Left renal pelvis (tissue), 4 donors: ENCODE measurements around the gene LTA4H. TPM values are rescaled to one million over a fixed set of nuclear protein-coding genes. Genes with fewer than 3 reads are reported as not detected.

Experiments
- DNase-seq, 4 donors: peaks; one replicate each; pipeline ENCODE4 v3.0.0-alpha.2; 2013; ENCODE audit warnings: low read depth in 4 of 4, low spot score in 3 of 4
- polyA plus RNA-seq, 4 donors: library from polyadenylated mRNA; unstranded; fragments of 120-200 nt; gene quantifications; one replicate each; pipeline ENCODE4 v1.2.1, GENCODE V29; 2013; ENCODE audit not compliant: insufficient read length in 4 of 4

Gene LTA4H
- polyA plus RNA-seq, 4 donors = 97.6 to 144 (median 133) TPM

DNA sequence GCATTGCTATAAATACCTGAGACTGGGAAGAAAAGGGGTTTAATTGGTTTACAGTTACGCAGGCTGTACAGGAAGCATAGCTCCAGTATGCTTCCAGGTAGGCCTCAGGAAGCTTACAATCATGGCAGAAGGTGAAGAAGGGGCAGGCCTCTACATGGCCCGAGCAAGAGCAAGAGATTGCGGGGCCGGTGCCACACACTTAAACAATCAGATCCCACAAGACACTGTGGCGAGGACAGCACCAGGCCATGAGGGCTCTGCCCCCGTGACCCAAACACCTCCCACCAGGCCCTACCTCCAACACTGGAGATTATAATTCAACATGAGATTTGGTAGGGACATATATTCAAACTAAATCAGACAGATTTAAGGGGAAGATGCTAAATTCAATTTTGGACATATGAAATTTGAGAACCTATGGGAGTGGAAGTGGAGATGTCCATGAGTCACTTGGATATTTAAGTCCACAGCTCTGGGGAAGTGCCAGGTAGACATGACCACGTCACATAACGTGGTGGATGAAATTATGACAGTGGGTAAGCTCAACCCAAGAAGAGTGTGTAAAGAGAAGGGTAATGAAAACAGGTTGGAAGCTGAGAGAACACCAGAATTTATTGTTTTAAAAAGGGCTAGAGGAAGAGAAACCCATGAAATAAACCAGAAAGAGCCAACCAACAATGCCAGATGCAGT is 1.5 kb upstream of the LTA4H start:
- no peak for DNase-seq

DNA sequence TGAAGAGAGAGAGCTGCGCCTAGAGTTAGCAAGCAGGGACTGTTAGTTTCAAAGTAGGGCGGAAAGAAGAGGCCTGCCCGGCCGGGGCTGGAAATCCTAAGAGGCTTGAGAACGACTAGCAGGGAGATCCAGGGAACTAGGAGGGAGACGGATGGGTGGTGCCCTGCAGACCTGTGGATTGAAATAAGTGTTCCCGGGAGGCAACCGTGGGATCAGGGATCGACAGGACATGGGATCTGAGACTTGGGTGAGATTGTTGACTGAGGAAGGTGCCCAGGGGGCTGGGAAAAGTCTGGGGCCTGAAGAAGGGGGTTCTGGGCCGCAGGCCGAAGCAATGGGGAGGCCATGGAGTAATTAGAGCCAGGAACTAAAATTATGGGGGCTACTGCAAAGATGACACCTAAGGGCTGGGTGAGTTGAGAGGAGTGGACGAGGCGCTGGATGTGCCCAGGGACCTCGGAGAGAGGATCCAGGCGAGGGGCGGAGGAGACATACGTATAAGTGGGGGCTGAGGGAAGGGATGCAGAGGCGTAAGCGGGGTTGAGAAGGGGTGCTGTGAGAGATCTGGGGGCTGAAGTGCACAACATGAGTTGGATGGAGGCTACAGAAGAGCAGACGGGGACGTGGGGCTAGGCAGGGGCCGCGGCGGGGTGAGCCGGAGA is 635 bp downstream of the LTA4H start:
- peak in 1 of 4 donors; percentile 51 for DNase-seq

DNA sequence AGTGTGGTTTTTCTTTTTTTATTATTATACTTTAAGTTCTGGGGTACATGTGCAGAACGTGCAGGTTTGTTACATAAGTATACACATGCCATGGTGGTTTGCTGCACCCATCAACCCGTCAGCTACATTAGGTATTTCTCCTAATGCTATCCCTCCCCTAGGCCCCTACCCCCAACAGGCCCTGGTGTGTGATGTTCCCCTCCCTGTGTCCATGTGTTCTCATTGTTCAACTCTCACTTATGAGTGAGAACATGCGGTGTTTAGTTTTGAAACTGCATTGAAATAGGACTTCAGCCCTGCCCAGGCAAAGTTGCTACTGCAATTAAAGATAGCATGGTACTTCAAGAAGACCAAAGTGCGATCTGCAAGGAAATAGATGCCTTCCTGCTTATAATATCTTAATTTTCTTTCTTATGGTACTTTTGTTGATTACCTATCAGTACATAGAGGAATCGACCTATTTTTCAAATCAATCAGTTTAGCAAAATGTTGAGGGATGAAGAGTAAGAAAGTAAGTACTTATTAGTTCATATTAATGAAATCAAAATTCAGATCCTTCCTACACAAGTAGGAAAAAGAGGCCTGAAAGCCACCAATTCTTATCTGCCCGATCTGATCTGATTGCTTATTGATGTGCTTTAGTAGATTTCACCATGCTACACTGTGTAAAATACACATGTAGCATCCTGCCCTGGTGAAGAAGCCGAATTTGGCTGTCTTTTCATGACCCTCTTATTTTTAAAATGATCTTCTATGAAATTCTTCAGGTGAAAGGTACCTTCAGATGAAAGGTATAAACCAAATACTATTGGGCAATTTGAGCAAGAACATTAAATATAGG is 1.6 kb downstream of the LTA4H start:
- no peak for DNase-seq

DNA sequence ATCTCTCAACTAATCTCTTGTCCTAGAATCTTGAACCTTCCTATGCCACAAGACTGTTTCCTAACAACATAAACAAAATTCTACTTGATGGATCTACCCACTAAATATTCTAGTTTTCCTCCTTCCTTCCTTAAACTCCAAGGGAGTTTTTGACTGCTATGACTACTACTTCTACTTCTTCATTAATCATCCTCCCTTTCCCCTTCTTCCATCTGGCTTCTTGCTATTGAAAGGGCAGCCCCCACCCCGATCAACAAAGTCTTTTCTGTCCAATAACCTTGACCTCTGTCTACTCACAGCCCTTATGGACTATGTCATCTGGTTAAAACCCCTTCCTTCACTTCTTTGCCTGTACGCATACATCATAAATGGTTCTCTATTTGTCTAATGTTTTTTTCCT is 5.6 kb downstream of the LTA4H start:
- no peak for DNase-seq

DNA sequence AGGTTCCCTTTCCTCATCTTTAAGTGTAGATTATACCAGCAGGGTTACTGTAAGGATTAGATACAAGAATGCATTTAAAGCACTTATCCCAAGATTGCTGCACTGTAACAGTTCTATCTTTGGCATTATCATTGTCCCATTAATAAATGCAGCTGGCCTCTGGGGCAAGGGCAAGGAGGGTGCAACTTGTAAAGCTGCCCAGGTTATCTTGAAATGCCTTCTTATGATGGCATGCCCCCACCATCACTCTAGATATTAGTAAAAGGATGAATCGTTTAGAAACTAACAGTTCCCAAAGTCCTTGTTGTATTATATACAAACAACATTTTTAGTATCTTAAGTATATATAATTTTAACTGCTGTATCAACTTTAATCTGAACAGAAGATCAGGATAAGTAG is 6.8 kb downstream of the LTA4H start:
- DNase-seq = no peak

DNA sequence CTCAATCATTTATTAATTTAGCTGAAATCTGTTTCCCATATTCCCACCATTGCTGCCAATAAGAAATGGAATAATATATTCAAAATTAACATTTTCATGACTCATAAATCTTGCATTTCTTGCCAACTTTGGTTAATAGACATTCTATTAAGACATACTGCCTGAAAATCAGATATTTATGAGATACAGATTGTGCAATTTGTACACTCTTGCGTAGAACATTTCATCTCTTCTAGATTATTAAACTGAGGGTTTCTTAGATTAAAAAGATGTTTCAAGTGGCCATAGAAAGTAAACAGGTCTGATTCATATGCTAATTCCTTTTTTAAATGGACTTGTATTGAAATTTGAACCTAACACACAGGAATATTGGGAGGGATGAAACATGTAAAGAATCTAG is 9.1 kb downstream of the LTA4H start:
- no peak for DNase-seq

DNA sequence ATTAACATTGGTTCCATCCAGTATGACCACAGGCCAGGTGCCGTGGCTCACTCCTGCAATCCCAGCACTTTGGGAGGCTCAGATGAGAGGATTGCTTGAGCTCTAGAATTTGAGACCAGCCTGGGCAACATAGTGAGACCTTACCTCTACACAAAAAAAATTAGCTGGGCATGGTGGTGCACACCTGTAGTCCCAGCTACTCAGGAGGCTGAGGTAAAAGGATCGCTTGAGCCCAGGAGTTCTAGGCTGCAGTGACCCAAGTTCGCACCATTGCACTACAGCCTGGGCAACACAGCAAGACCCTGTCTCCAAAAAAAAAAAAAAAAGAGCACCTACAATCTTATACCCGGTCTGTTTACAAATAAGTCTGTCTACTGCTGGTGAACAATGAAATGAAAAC is 9.9 kb downstream of the LTA4H start:
- no peak for DNase-seq

DNA sequence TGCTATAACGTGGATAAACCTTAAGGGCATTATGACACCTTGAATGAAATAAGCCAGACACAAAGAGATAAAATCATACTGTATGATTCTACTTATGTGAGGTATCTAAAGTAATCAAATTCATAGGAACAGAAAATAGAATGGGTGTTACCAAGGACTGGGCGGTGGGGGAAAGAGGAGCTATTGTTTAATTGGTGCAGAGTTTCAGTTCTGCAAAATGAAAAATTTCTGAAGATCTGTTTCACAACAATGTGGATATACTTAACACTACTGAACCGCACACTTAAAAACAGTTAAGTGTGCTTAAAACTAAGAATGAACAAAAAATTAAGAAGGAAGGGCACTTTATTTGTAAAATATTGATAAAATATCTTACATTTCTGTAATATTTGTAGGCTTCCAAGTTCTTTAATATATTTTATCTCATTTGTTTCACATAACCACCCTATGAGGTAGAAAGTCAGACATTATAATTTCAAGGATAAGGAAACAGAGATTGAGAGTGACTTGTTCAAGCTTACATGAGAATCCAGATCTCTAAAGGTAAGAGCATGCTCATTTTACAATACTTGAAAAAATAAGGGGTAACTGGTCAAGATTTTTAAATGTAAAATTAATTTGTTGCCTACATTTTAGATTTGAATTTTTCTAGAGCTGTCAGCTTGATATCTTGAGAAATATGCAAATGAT is 14.9 kb downstream of the LTA4H start:
- no peak for DNase-seq

DNA sequence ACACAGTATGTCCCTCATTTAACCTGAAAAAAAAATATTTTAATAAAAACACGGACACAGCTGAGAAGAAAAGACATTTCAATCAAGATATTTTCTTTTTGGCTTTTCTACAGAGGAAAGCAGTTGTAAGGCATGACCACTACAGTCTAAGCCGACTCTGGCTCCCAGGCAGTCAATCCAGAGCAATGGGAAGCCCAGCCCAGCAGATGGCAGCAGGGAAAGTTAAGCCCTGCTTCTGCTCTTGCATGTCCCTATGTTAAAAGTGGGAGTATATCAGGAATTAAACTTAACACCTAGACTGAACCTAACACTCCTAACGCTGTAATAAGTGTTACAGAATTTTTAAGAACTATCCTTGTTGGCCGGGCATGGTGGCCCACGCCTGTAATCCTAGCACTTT is 19.7 kb downstream of the LTA4H start:
- no peak for DNase-seq

DNA sequence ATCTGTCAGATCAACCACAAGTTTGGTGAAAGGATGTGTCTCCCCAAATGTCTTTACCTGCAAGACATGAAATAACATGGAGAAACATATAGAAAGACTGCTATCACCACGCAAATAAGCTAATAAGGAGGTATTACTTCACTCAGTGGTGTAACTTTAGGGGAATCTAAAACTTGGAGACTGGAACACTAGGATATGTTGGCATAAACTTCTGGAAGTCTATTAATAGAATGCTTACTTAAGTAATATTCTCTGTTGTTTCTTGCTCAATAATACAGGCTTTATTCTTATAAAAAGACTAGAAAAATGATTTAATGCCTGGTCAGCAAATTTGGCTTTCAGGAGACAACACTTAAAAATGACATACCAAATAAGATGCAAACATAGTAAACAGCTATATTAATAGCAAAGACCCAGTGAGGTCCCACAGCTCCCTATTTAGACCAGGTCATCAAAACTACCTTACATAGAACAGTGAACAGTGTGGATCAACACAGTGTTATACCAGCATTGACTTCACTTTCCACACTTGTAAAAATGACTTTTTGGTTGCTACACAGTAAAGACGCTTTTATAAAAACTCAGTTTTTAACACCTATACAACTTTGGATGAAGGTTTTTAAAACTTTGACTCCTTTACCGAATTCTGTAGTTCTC is 20.3 kb downstream of the LTA4H start:
- no peak for DNase-seq

DNA sequence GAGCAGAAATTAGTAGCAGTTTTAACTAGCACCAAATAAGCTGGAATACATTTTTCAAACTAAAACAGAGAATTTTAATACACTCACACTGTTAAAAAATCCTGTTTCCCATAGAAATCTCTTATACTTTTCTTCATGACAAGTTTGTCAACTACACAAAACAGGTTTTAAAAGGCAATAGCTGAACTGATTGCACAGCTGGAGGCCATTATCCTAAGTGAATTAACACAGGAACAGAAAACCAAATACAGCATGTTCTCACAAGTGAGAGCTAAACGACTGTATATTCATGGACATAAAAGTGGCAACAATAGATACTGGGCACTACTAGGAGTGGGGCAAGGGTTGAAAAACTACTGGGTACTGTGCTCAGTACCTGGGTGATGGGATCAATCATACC is 27.7 kb downstream of the LTA4H start:
- no peak for DNase-seq

DNA sequence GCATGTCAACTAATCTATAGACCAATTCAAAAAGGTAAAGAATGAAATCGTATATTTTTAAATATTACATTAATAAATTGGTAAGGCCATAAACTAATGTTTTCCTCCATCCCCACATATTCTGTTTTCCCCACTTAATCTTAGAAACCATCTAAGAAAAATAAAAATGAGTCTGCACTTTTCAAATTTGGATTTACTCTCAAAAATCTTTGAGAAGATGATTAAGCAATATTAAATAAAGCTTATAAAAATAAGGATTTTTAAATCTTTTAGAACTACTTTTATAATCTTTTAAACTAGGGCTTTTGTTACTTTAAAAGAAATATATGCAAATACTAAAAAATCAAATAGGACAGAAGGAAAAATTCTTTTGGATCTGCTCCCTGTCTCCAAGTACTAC is 28.7 kb downstream of the LTA4H start:
- DNase-seq = no peak

DNA sequence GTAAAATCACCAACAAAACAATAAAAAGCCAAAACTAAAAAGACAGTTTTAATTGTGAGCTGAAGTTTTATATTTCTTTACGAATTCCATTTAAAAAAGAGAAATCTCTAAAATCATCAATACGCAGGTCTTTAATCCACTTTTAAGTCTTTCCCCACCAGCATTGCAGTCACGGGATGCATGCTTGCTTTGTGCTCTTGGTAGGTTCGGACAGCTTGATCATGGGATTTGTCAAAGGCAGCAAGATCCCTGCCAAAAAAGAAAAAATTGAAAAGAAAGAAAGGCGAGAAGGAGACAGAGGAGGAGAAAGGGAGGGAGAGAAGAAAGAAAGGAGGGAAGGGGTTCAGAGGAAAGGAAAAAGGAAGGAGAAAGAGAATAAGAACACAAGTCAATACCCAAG is 34.5 kb downstream of the LTA4H start:
- no peak for DNase-seq

DNA sequence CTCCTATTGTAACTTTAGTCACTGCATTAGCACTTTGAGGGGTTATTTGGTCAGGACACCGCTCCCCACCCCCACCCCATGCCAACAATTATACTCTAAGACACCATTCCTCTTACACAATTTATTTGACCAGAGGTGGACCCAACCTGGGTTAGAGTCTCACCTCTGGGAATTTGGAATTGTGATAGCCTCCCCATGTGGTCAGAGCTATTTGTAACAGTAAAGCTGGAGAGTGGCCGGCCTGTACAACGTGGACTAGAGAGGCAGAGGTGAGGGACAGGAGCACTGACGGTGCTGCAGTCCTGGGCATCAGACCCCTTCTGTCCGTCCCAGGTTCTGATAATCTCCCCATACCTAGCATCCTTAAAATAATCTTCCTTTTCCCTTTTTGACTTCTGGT is 35.9 kb downstream of the LTA4H start:
- no peak for DNase-seq

DNA sequence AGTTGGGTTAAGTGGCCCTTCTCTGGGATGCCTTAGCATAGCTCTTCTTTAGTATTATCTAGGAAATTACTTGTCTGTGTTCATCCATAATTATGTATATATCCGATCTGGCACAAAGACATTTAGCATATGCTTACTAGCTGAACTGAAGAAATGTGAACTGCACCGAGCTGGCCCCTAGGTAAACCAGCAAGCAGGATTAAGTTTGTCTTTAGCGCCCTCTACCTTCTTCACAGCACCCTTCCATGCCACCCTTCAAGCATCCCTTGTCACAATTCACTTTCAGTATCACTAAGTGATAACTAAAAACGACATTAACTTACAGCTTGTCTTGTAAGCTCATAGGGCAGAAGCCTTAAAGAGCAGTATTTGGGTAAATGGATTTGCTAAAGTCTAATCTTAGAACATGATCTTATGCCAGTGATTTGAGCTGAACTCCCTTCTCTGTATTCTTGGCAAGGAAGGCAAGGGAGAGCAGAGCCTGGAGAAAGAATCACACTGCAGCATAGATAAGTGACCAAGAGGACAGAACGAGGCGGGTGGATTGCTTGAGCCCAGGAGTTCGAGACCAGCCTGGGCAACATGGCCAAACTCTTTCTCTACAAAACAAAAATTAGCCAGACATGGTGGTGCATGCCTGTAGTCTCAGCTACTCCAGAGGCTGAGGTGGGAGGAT is 36.6 kb downstream of the LTA4H start:
- peak in 3 of 4 donors; percentile 31 to 57 (median 33) for DNase-seq

DNA sequence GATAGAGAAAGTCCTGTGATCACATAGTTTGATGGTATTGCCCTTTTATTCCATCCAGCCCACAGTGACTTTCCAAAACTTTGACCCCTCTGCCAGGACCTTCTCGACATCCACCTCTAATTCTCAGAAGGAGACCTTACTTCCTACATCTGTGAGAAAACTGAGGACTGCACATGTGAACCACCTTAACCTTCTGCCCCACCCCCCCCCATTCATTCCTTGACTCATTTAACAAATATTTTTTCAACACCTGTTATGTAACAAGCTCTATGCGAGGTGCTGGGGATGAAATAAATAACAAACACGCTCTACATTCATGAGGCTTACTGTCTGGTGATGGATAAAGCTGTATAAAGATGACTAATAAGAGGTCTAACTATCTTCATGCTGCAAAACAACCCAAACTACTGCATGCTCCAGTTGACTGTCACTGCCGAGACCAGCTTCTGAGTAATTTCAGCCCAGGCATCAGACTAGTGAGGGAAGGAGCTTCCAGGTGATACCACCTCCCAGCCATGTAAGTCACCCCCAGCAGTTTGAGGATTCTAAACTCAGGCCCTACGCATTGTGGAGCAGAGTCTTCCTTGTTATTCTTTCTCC is 37.4 kb downstream of the LTA4H start:
- no peak for DNase-seq

DNA sequence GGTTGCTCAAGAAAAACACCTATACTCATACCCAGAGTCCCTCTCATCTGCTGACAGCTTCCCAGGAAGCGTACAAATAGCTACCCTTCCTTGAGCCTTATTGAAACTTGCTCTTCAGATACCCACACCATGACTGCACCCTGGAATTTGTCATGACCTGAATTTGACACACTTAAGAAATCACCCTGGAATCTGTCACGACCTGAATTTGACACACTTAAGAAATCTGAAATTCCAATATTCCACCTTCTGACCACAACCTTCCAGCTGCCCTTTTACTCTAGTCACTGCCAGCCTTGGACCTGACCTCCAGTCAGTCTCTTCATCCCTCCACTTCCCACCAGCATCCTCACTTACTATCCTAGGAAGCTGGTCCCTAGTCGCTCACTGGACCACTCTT is 38.1 kb downstream of the LTA4H start:
- DNase-seq = no peak

DNA sequence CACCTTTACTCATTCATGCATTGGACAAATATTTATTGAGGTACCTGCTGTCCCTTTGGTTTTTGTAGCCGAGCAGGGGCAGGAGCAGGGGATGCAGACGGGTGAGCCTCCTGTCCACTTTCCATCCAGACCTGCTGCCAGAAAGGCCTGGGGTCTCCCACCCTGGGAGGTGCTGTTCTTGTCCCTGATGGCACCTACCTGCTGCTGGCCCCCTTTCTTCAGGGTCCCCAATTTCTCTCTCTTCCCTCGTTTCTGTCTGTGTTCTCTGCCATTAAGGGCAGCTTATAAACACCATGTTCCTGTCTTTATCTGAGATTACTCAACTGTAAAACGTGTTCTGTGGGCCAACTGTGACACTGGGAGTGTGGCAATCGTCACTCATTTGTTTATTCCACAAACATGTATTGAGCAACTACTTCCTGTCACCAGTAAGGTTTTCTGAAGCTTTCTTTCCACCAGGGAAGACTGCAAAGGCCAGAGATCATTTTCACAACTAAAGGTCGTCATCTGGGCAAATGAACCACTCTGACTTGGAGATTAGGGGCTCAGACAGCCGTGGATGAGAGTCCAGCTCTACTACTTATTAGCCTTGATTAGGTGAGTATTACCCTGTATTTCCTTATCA is 39.2 kb downstream of the LTA4H start, which contains the start of gene HAL:
Gene HAL, minus strand, starts transcription at position 311 of the 625 bp plus-strand sequence. CDS start 434 bp downstream, outside the sequence.
- DNase-seq = no peak
